Thymus (tissue), 11 donors: ENCODE measurements around the gene RDX. TPM values are rescaled to one million over a fixed set of nuclear protein-coding genes. Genes with fewer than 3 reads are reported as not detected.
"Not testable (repeated sequence)": the region's sequence is repeated elsewhere in the genome, so short reads cannot be mapped to it uniquely, and the experiment has no call there.

Experiments used
- DNase-seq, 9 donors: peaks; one replicate each; pipeline ENCODE4 v3.0.0-alpha.2; 2013; ENCODE audit warnings: low spot score in 9 of 9, low read depth in 6 of 9, missing footprints in 1 of 9
- H3K27ac ChIP-seq, 2 donors: one replicate each; pipeline ENCODE4 v1.5.1; 2013; ENCODE audit warnings: control low read depth in 1 of 2, low read depth in 1 of 2, low read length in 1 of 2, mild to moderate bottlenecking in 1 of 2, moderate library complexity in 1 of 2
- H3K27me3 ChIP-seq, 2 donors: one replicate each; pipeline ENCODE4 v1.5.1; 2013; ENCODE audit warnings: low read length in 1 of 2; ENCODE audit not compliant: control insufficient read depth in 2 of 2, insufficient read depth in 1 of 2
- H3K36me3 ChIP-seq, 2 donors: one replicate each; pipeline ENCODE4 v1.5.1; 2013; ENCODE audit warnings: low read length in 1 of 2, mild to moderate bottlenecking in 1 of 2, moderate library complexity in 1 of 2; ENCODE audit not compliant: control insufficient read depth in 2 of 2, insufficient read depth in 2 of 2
- H3K4me1 ChIP-seq, 2 donors: one replicate each; pipeline ENCODE4 v1.5.1; 2013; ENCODE audit warnings: low read length in 2 of 2; ENCODE audit not compliant: control insufficient read depth in 2 of 2, insufficient read depth in 2 of 2
- H3K4me3 ChIP-seq, 2 donors: one replicate each; pipeline ENCODE4 v1.5.1; 2013; ENCODE audit warnings: low read length in 2 of 2, control low read depth in 1 of 2, mild to moderate bottlenecking in 1 of 2
- H3K9me3 ChIP-seq, 2 donors: one replicate each; pipeline ENCODE4 v1.5.1; 2013; ENCODE audit warnings: low read length in 1 of 2, mild to moderate bottlenecking in 1 of 2; ENCODE audit not compliant: control insufficient read depth in 2 of 2, insufficient read depth in 1 of 2
- WGBS: extraction: QIAGEN DNeasy Blood & Tissue Kit; methylation state at CpG from one replicate; pipeline ENCODE4 v1.1.7; 2013; 5-methylcytosine and 5-hydroxymethylcytosine counted together
- polyA plus RNA-seq: library from polyadenylated mRNA; stranded (reverse); fragments of 200-250 nt; gene quantifications from one replicate; pipeline ENCODE4 v1.2.3, GENCODE V29; 2013
- total RNA-seq: library from RNA; stranded (reverse); fragments of 120-200 nt; gene quantifications from one replicate; pipeline ENCODE4 v1.2.4, GENCODE V29; 2013
- donor health status: healthy.

The RDX gene
- total and polyA plus RNA-seq, 2 donors = 23.5 to 24.1 TPM

GRCh38 chr11:110290591-110291334 lies 5.7 kb downstream of the RDX start:
- Histone ChIP-seq H3K27ac (no peak overlapping the region), H3K4me1 (peaks cover 0 to 6% of the 10 kb centered on the region in 2 donors), H3K4me3 (no peak overlapping the region), H3K27me3 (peaks cover 0 to under 1% of the 10 kb centered on the region in 2 donors), H3K9me3 (no peaks in the 10 kb centered on the region), H3K36me3 (peaks cover 0 to 3% of the 10 kb centered on the region in 2 donors)
- 99% methylated on average over 7 of the region's 7 CpGs for WGBS
- no peak for DNase-seq

DNA sequence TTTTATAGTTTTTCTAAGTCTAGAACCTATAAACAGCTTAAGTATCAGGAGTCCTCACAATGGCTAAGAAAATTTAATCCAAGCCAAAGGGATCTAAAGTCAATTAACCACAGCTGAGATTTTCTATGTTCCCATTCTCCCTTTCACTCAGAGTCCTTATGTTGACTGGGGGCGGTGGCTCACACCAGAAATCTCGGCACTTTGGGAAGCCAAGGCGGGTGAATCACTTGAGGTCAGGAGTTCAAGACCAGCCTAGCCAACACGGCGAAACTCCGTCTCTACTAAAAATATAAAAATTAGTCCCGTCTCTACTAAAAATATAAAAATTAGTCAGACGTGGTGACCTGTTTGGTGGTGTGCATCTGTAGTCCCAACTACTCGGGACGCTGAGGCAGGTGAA lies 6.9 kb downstream of the RDX start:
- H3K36me3 ChIP-seq = peaks cover 0 to 3% of the 10 kb centered on the region in 2 donors
- WGBS = 99% methylated on average over 10 of the region's 10 CpGs
- H3K4me1 ChIP-seq = peaks cover 0 to 6% of the 10 kb centered on the region in 2 donors
- no peak overlapping the region for H3K4me3 ChIP-seq
- DNase-seq = no peak
- H3K27me3 ChIP-seq = no peaks in the 10 kb centered on the region
- no peak overlapping the region for H3K27ac ChIP-seq
- H3K9me3 ChIP-seq = no peaks in the 10 kb centered on the region

GRCh38 chr11:110287537-110287936 lies 8.9 kb downstream of the RDX start:
- Histone ChIP-seq H3K36me3 (peaks cover 0 to 3% of the 10 kb centered on the region in 2 donors), H3K27ac (no peak overlapping the region), H3K4me3 (no peak overlapping the region), H3K4me1 (peaks cover 0 to 3% of the 10 kb centered on the region in 2 donors), H3K9me3 (no peaks in the 10 kb centered on the region), H3K27me3 (no peaks in the 10 kb centered on the region)
- peak in 3 of 9 donors; percentile 21 to 50 (median 29) for DNase-seq
- WGBS = 68% methylated on average over 1 of the region's 1 CpG

- DNase-seq = no peak
- WGBS = 96% methylated on average over 4 of the region's 4 CpGs
These were observed 9.9 kb downstream of the RDX start for GRCh38 chr11:110286298-110287040.

GRCh38 chr11:110283862-110284261 lies 12.6 kb downstream of the RDX start:
- Histone ChIP-seq H3K36me3 (no peaks in the 10 kb centered on the region), H3K4me3 (no peak overlapping the region), H3K9me3 (no peaks in the 10 kb centered on the region), H3K27me3 (no peaks in the 10 kb centered on the region), H3K27ac (no peak overlapping the region), H3K4me1 (peaks cover 0 to 3% of the 10 kb centered on the region in 2 donors)
- DNase-seq = no peak
- 97% methylated on average over 4 of the region's 4 CpGs for WGBS

More at GRCh38 chr11:110286298-110287040, 9.9 kb downstream of the RDX start:
- H3K27ac ChIP-seq = no peak overlapping the region
- H3K4me3 ChIP-seq = no peak overlapping the region
- H3K9me3 ChIP-seq = no peaks in the 10 kb centered on the region
- no peaks in the 10 kb centered on the region for H3K27me3 ChIP-seq
- H3K4me1 ChIP-seq = peaks cover 0 to 3% of the 10 kb centered on the region in 2 donors
- peaks cover 0 to under 1% of the 10 kb centered on the region in 2 donors for H3K36me3 ChIP-seq

GRCh38 chr11:110280595-110280994 lies 15.8 kb downstream of the RDX start:
- not testable (repeated sequence) for H3K27me3 ChIP-seq, DNase-seq, H3K27ac ChIP-seq, H3K9me3 ChIP-seq, H3K36me3 ChIP-seq, H3K4me3 ChIP-seq, H3K4me1 ChIP-seq
- WGBS = 97% methylated on average over 4 of the region's 4 CpGs

- H3K27me3 ChIP-seq = no peaks in the 10 kb centered on the region
- no peaks in the 10 kb centered on the region for H3K36me3 ChIP-seq
- H3K4me1 ChIP-seq = no peaks in the 10 kb centered on the region
- DNase-seq = no peak
- no peak overlapping the region for H3K4me3 ChIP-seq
- H3K27ac ChIP-seq = no peak overlapping the region
- no peaks in the 10 kb centered on the region for H3K9me3 ChIP-seq
These were observed 16.5 kb downstream of the RDX start for GRCh38 chr11:110279881-110280280.

- Histone ChIP-seq H3K4me1 (no peaks in the 10 kb centered on the region), H3K4me3 (no peak overlapping the region), H3K27ac (no peak overlapping the region), H3K36me3 (peaks cover 0 to 4% of the 10 kb centered on the region in 2 donors), H3K27me3 (no peaks in the 10 kb centered on the region), H3K9me3 (no peaks in the 10 kb centered on the region)
- 96% methylated on average over 2 of the region's 2 CpGs for WGBS
- DNase-seq = no peak
These were observed 23.5 kb downstream of the RDX start for GRCh38 chr11:110272919-110273318.

DNA sequence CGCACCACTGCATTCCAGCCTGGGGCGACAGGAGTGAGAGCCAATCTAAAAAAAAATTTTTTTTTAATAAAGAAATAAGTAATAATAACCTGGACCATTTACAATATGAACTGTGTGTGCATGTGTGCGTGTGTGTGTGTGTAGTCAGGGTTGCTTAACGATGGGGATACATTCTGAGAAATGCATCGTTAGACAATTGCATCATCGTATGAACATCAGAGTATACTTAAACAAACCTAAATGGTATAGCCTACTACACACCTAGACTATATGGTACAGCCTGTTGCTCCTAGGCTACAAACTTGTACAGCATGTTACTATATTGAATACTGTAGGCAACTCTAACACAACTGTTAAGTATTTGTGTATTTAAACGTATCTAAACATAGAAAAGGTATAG lies 26.4 kb downstream of the RDX start:
- DNase-seq = no peak
- Histone ChIP-seq H3K36me3 (peaks cover 0 to 4% of the 10 kb centered on the region in 2 donors), H3K27me3 (no peaks in the 10 kb centered on the region), H3K27ac (no peak overlapping the region), H3K4me1 (no peaks in the 10 kb centered on the region), H3K4me3 (no peak overlapping the region), H3K9me3 (no peaks in the 10 kb centered on the region)
- 98% methylated on average over 7 of the region's 7 CpGs for WGBS
